Activated CD8-positive, alpha-beta T cell treated with anti-CD3 and anti-CD28 coated beads, Interleukin-2, amount 10 ng/mL, durations not matched to agents 7 days and 5 days (primary cell): Measurements from ENCODE around the gene SNRPD3. TPM values are rescaled to one million over a fixed set of nuclear protein-coding genes. Genes with fewer than 3 reads are reported as not detected.

ENCODE experiments used
- ATAC-seq: fragments of 150-1000 bp; cut with Tn5 transposase; one replicate; pipeline ENCODE4 v1.10.0; 2021; ENCODE audit warnings: moderate library complexity
- CTCF ChIA-PET: fragments of 350-600 bp; sonication (Branson Sonifier 250); formaldehyde crosslinking; loops from one replicate; lab custom pipeline; 2021; ENCODE audit warnings: antibody characterized with exemption; lab: Charles Lee
- POLR2A ChIA-PET: fragments of 350-600 bp; sonication (Branson Sonifier 250); formaldehyde crosslinking; loops from one replicate; lab custom pipeline; 2021; ENCODE audit warnings: antibody characterized with exemption; lab: Charles Lee
- DNase-seq: peaks from one replicate; pipeline ENCODE4 v3.0.0-alpha.2; 2020
- H3K27ac Mint-ChIP-seq: one replicate; pipeline ENCODE4 v1.8.0; 2021; ENCODE audit warnings: mild to moderate bottlenecking, mixed read lengths
- H3K27me3 Mint-ChIP-seq: one replicate; pipeline ENCODE4 v1.8.0; 2021; ENCODE audit warnings: low read depth, mixed read lengths
- H3K36me3 Mint-ChIP-seq: one replicate; pipeline ENCODE4 v1.8.0; 2021; ENCODE audit warnings: low read depth, mixed read lengths
- H3K4me1 Mint-ChIP-seq: one replicate; pipeline ENCODE4 v1.8.0; 2021; ENCODE audit warnings: low read depth, mixed read lengths
- H3K4me3 Mint-ChIP-seq: one replicate; pipeline ENCODE4 v1.8.0; 2021; ENCODE audit warnings: mild to moderate bottlenecking, mixed read lengths
- H3K9me3 Mint-ChIP-seq: one replicate; pipeline ENCODE4 v1.8.0; 2022; ENCODE audit warnings: mixed read lengths; ENCODE audit not compliant: insufficient read depth
- total RNA-seq, 2 experiments: library from RNA; stranded (reverse); gene quantifications; one replicate each; pipeline ENCODE4 v1.2.3, GENCODE V29; 2021

Gene SNRPD3
- total RNA-seq, 2 experiments from 2014 or later: 136 to 144 TPM

DNA sequence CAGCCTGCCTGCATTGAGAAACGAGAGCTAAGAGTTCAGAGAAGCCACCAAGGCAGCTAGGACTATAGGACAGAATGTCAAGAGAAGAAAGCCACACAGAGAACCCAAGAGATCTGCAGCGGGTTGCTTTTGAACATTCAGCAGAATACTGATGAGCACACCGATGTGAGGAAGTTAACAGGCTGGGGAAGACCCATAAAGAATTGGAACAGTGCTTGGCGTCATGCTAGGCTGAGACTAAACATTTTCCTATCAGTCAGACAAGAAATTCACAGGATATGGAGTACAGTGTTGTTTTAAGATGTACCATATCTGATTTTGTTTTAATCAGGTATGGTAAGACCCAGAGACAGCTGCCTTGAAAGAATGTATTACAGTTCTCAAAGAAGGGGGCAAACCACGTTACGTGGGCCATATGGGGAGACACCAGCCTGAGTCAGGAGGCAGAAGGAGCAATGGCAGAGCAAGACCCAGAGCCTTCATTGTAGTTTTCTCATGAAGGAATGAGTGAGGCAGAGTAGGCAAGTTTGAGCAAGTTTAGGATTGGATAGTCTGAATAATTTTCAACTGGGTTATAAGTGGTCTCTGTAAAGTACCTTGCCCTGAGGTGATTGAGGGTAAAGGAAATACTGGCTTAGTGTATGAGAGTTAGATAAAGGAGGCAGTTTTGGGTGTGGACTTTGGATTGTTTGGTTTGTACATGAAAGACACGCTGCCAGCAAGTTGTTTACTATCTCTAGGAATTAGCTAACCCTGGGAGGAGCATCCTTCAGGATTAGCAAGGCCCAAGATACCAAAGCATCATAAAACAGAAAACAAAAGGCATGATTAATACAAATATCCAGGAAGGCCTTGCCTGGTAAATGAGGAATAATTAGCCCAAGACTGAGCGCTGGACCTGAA, 22.8 kb downstream of the SNRPD3 start:
- H3K9me3 Mint-ChIP-seq: no peaks in the 10 kb centered on the region
- H3K27me3 Mint-ChIP-seq: no peaks in the 10 kb centered on the region
- DNase-seq (no peak), ATAC-seq (no peak)
- ChIA-PET CTCF (no interaction called here), POLR2A (no interaction called here)
- H3K27ac Mint-ChIP-seq: no peak overlapping the region
- H3K4me3 Mint-ChIP-seq: no peak overlapping the region
- peaks cover 1% of the 10 kb centered on the region for H3K4me1 Mint-ChIP-seq
- H3K36me3 Mint-ChIP-seq: peaks cover 16% of the 10 kb centered on the region

DNA sequence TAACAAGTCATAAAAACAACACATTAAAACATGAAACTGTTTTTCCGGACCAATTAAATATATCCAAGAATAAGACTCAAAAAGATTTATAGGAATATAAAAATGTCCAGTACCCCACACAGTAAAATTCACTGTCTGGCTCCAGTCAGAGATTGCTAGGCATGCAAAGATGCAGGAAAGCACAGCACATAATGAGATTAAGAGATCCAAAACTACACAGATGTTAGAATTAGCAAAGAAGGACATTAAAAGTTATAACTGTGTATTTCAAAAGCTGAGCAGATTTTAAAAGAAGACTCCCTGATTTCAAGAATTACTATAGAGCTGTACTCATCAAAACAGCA, 23.4 kb downstream of the SNRPD3 start:
- no peak for ATAC-seq
- Mint-ChIP-seq H3K4me1 (peaks cover 7% of the 10 kb centered on the region), H3K36me3 (peaks cover 14% of the 10 kb centered on the region), H3K9me3 (no peaks in the 10 kb centered on the region), H3K27ac (no peak overlapping the region), H3K27me3 (no peaks in the 10 kb centered on the region), H3K4me3 (no peak overlapping the region)
- DNase-seq: no peak
- ChIA-PET POLR2A (no interaction called here), CTCF (no interaction called here)

DNA sequence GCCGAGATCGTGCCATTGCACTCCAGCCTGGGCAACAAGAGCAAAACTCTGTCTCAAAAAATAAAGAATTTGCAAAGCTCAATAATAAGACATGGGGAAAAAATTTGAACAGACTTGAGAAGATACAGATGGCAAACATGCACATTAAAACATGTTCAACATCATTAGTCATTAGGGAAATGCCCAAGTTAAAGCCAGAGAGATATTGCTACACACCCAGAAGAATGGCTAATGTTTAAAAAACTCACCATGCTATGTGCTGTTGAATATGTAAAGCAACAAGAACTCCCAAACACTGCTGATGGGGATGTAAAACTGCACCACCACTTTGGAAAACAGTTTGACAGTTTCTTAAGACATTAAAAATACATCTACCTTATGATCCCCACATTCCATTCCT, 24.5 kb downstream of the SNRPD3 start:
- no peak for DNase-seq
- Mint-ChIP-seq H3K36me3 (peaks cover 5% of the 10 kb centered on the region), H3K27ac (no peak overlapping the region), H3K27me3 (no peaks in the 10 kb centered on the region), H3K9me3 (no peaks in the 10 kb centered on the region), H3K4me3 (no peak overlapping the region), H3K4me1 (peaks cover 8% of the 10 kb centered on the region)
- ChIA-PET POLR2A (no interaction called here), CTCF (interaction anchor here (1.2 kb wide), 1 partner anchor 8 kb away, joined by 3 read pairs; no protein-coding TSS in a partner anchor)
- no peak for ATAC-seq

DNA sequence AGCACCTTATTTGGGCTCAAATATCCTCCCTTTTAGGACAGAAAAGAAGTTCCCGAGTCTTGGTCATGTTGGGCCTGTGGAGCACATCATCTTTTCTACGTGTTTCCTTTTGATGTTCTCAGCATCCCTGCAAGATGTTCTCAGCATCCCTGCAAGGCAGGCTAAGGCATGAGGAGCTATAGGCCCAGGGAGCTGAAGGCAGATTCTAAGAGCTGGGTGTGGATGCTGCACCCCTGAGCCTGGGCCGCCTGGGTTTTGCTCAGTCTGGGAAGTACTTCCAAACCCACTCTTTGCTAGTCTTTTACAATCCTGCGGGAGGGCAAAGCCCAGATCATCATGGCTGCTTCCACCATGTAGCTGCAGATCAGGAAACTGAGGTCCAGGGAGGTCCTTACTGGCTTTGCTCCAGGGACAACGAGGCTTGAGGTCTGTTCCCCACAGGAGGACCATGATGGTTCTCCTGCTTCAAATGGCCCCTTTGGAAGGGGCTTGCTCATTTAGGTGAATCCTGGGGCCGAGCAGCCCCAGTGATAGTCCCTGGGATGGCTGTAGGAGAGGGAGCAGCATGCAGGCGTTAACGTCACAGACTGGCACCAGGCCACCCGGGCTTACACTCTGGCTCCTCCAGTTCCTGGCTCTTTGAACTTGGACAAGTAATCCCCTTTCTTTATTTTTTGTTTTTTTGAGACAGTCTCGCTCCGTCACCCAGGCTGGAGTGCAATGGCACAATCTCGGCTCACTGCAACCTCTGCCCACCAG, 26.4 kb downstream of the SNRPD3 start:
- Mint-ChIP-seq H3K27ac (no peak overlapping the region), H3K4me3 (no peak overlapping the region), H3K4me1 (peaks cover 8% of the 10 kb centered on the region), H3K36me3 (no peaks in the 10 kb centered on the region), H3K9me3 (no peaks in the 10 kb centered on the region), H3K27me3 (no peaks in the 10 kb centered on the region)
- POLR2A ChIA-PET: no interaction called here
- DNase-seq (no peak), ATAC-seq (no peak)
- CTCF ChIA-PET: interaction anchor here (0.7 kb wide), 1 partner anchor 1686 kb away, joined by 3 read pairs; no protein-coding TSS in a partner anchor

DNA sequence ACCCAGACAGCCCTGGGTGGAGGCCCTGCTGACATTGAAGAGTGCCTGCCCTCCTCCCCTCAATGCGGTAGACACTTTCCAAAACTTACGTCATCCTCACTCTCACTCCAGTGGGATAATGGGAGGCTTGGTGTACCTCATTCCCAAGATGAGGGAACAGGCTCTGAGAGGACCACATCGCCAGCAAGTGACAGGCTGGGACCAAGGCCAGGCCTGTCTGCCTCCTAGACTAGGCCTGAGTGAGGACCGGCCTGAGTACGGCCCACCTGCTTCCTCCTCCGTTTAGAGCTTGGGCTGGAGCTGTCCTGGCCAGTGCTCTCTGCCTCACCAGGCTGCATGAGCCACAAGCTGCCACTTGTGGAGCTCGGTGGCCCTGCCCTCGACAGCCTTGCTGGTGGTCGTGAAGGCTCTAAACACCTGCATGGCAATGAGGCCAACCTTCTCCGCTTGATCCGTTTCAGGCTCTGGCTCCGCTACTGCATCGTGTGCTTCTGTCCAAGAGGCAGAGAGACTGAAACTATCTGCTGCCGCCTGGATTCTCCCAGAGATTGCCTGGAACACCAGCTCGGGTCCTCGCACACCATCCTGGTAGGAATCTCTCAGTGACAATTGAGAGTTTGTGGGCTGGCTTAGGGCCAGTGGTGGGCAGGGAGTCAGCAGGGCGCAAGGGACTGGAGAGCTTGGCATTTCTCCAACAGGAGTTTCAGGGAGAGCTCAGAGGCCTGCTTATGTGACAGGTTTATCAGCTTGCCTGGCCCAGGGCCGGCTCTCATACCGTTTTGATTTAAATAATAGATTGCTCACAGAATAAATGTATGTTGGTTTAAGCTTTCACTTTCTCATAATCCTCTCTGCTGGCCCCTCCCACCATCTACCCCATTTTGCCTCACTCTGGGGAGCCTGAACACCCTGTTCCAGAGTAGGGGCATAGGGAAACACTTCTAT, 27.7 kb downstream of the SNRPD3 start:
- peak overlapping the region; percentile 49 for H3K27ac Mint-ChIP-seq
- no peak overlapping the region for H3K4me3 Mint-ChIP-seq
- ChIA-PET CTCF (no interaction called here), POLR2A (no interaction called here)
- H3K27me3 Mint-ChIP-seq: no peaks in the 10 kb centered on the region
- DNase-seq (no peak), ATAC-seq (peak; percentile 45)
- H3K4me1 Mint-ChIP-seq: peaks cover 8% of the 10 kb centered on the region
- no peaks in the 10 kb centered on the region for H3K9me3 Mint-ChIP-seq
- H3K36me3 Mint-ChIP-seq: no peaks in the 10 kb centered on the region

DNA sequence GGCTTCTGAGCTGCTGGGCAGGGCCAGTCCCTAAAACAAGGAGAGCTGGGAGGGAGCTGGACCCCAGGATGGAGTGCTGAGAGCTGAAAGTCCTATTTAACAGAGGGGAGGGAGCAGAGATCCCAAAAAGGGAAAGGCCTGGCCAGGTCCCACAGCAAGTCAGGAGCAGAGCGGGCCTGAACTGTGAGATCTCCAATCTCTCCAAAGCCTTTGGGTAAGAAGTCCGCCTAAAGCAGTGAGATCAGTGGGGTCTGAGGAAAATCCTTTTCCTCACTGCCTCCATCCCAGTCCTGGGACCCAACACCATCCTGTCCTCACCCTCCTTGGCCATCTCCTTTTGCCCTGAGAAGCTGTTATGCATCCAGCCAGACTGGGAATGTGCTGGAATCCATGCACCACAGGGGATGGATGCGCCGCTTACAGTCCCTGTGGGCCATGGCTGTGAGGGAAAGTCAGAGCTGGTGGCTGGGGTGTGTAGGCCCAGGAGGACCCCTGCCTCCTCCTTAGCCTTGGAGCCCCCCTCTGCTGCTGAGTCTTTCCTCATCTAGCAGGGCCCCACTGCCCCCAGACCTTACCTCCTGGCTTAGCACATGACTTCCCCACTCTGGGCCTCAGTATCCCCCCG, 28.5 kb downstream of the SNRPD3 start:
- no peaks in the 10 kb centered on the region for H3K36me3 Mint-ChIP-seq
- H3K4me1 Mint-ChIP-seq: peaks cover 8% of the 10 kb centered on the region
- H3K27me3 Mint-ChIP-seq: no peaks in the 10 kb centered on the region
- H3K4me3 Mint-ChIP-seq: no peak overlapping the region
- CTCF ChIA-PET: no interaction called here
- DNase-seq (no peak), ATAC-seq (no peak)
- POLR2A ChIA-PET: interaction anchor here (0.8 kb wide), 1 partner anchor 14 kb away, joined by 3 read pairs; no protein-coding TSS in a partner anchor
- no peaks in the 10 kb centered on the region for H3K9me3 Mint-ChIP-seq
- peak overlapping the region; percentile 49 for H3K27ac Mint-ChIP-seq

DNA sequence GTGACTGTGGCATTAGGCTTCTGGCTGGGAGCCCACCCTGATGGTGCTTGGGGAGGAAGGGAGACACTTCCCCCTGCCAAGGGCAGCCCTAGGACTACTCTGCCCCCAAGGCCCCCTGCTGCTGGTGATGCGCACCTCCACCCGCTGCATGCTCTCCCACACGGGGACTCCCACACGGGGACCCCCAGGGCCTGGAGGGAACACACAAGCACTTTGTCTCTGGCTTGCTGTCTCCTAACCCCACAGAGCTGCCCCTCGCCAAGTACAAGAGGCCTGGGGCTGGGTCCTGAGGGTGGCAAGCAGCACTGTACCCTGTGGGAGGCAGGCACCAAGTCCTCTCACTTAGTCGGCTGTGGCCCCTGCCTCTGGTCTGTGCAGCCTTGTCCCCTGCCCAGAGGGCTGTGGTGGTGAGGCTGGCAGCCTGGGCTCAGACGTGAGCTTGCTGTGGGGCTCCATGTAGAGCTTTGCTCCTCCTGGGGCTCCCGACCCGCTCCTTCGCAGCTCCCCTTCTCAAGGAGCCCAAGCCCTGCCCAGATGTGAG, 29.1 kb downstream of the SNRPD3 start:
- Mint-ChIP-seq H3K27me3 (no peaks in the 10 kb centered on the region), H3K36me3 (no peaks in the 10 kb centered on the region), H3K4me1 (peaks cover 8% of the 10 kb centered on the region), H3K9me3 (no peaks in the 10 kb centered on the region), H3K27ac (no peak overlapping the region), H3K4me3 (no peak overlapping the region)
- POLR2A ChIA-PET: interaction anchor here (0.8 kb wide), 1 partner anchor 13 kb away, joined by 3 read pairs; no protein-coding TSS in a partner anchor
- CTCF ChIA-PET: no interaction called here
- ATAC-seq (no peak), DNase-seq (no peak)

DNA sequence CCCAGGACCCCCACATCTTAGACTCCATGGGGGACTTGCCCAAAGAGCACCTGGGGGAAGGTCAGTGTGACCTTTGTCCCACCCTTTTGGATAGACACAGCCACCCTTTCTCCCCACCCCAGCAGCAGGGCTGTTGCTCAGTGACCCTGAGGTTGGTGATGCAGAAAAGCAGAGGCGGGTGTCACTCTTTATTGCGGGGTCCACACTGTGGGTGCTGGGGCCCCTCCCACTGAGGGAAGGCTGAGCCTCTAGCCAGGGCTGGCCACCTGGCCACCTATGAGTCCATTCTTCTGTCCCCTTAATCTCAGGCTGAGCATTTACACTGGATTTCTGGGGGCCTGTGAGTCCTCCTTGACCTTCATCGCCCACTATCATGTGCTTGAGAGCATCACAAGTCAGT, 29.7 kb downstream of the SNRPD3 start:
- Mint-ChIP-seq H3K9me3 (no peaks in the 10 kb centered on the region), H3K27me3 (no peaks in the 10 kb centered on the region), H3K27ac (no peak overlapping the region), H3K4me1 (peaks cover 8% of the 10 kb centered on the region), H3K36me3 (no peaks in the 10 kb centered on the region), H3K4me3 (no peak overlapping the region)
- ChIA-PET POLR2A (interaction anchor here (0.6 kb wide), 1 partner anchor 277 kb away, joined by 3 read pairs; no protein-coding TSS in a partner anchor), CTCF (no interaction called here)
- DNase-seq (no peak), ATAC-seq (no peak)

DNA sequence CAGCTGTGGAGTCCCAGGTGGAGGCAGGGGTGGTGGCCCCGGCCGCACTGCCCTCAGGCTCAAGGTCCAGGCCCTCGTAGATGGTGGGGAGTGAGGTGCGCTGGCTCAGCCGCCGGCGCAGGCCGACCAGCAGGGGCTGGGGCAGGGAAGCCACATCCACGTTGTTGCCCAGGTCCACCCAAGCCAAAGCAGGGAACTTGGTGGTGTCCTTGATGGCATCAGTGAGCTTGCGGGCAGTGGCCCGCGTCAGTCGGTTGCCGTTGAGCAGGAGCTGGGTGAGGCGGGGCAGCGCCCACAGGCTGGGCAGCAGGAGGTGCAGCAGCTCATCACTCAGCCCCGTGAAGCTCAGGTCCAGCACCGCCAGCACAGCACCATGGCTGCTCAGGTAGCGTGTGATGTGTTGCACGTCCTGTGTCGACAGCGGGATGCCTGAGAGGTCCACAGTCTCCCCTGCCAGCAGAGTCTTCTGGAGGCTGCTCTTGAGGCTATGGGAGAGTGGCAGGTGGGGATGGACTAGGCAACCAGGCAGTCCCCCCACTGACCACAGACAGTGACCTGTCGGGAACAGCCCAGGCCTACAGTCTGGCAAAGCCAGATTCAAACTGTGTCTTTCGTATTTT, 30.2 kb downstream of the SNRPD3 start:
- Mint-ChIP-seq H3K4me1 (peaks cover 8% of the 10 kb centered on the region), H3K27ac (no peak overlapping the region), H3K27me3 (no peaks in the 10 kb centered on the region), H3K4me3 (no peak overlapping the region), H3K36me3 (no peaks in the 10 kb centered on the region), H3K9me3 (no peaks in the 10 kb centered on the region)
- DNase-seq: no peak
- no peak for ATAC-seq
- CTCF ChIA-PET: no interaction called here
- POLR2A ChIA-PET: interaction anchor here (0.6 kb wide), 1 partner anchor 277 kb away, joined by 3 read pairs; no protein-coding TSS in a partner anchor

DNA sequence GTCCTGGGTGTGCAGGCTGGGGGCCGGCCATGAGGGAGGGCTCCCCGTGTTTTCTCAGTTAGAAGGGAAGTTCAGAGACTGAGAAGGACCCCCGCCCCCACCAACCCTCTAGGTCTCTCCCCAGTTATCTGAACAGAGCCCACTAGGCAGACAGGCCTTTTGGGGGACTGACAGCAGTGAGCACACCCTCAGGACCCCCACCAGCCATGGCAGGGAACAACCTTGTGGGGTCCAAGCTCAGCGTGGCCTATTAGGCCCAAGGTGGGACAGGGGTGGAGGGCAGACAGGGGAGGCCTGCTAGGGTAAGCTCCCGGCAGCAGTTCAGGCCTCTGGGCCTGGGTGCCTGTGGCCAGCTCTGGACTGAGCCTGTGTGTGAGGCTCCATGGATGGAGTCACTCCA, 31.5 kb downstream of the SNRPD3 start:
- ATAC-seq (no peak), DNase-seq (no peak)
- ChIA-PET POLR2A (no interaction called here), CTCF (no interaction called here)
- no peak overlapping the region for H3K27ac Mint-ChIP-seq
- peaks cover 12% of the 10 kb centered on the region for H3K4me1 Mint-ChIP-seq
- no peak overlapping the region for H3K4me3 Mint-ChIP-seq
- no peaks in the 10 kb centered on the region for H3K36me3 Mint-ChIP-seq
- H3K9me3 Mint-ChIP-seq: no peaks in the 10 kb centered on the region
- H3K27me3 Mint-ChIP-seq: peaks cover 2% of the 10 kb centered on the region
